H1 (cell line): ENCODE results near the gene MYBPC3. TPM values are rescaled to one million over a fixed set of nuclear protein-coding genes. Genes with fewer than 3 reads are reported as not detected.

Source experiments
- CTCF ChIA-PET: fragments of 300-600 bp; sonication (Branson Sonifier 250); formaldehyde crosslinking; loops from one replicate; lab custom pipeline; 2021; ENCODE audit not compliant: partially characterized antibody; lab: Charles Lee
- POLR2A ChIA-PET: fragments of 300-600 bp; sonication (Branson Sonifier 250); formaldehyde crosslinking; loops from one replicate; lab custom pipeline; 2021; ENCODE audit warnings: inconsistent platforms; ENCODE audit not compliant: partially characterized antibody; lab: Charles Lee
- DNase-seq, 2 experiments: peaks; one replicate each; pipeline versions ENCODE4 v3.0.0 to v3.0.0-alpha.2; 2010 to 2022; ENCODE audit warnings: low spot score in 2 of 2, low read depth in 1 of 2, mixed read lengths in 1 of 2
- FAIRE-seq: peaks from 2 replicates; lab custom pipeline; 2011; peaks lifted over from hg19 to GRCh38; lab: Jason Lieb, UNC
- H2AFZ ChIP-seq: 2 replicates; pipeline ENCODE4 v1.8.1; 2012; ENCODE audit warnings: low read length, inconsistent platforms
- H2AK5ac ChIP-seq: 2 replicates; pipeline ENCODE4 v1.6.1; 2013; ENCODE audit warnings: low read depth, low read length
- H2BK120ac ChIP-seq: replicated peaks from 2 replicates; pipeline ENCODE3; 2013; ENCODE audit warnings: low read depth, low read length, inconsistent platforms
- H2BK12ac ChIP-seq: 2 replicates; pipeline ENCODE4 v1.6.1; 2013; ENCODE audit warnings: low read depth, low read length
- H2BK15ac ChIP-seq: 2 replicates; pipeline ENCODE4 v1.6.1; 2013; ENCODE audit warnings: low read length
- H2BK20ac ChIP-seq: 2 replicates; pipeline ENCODE4 v1.6.1; 2013; ENCODE audit warnings: low read length
- H2BK5ac ChIP-seq: 2 replicates; pipeline ENCODE4 v1.6.1; 2013; ENCODE audit warnings: low read depth, low read length
- H3K14ac ChIP-seq: 2 replicates; pipeline ENCODE4 v1.6.1; 2013; ENCODE audit warnings: inconsistent platforms; ENCODE audit not compliant: insufficient read length
- H3K18ac ChIP-seq: 2 replicates; pipeline ENCODE4 v1.6.1; 2013; ENCODE audit warnings: low read length; ENCODE audit errors: extremely low read depth
- H3K23ac ChIP-seq: 2 replicates; pipeline ENCODE4 v1.6.1; 2013; ENCODE audit warnings: inconsistent platforms; ENCODE audit not compliant: insufficient read length
- H3K23me2 ChIP-seq: 2 replicates; pipeline ENCODE4 v1.6.1; 2013; ENCODE audit warnings: low read depth, low read length
- H3K27ac ChIP-seq: 2 replicates; pipeline ENCODE4 v1.6.1; 2011; ENCODE audit warnings: low read depth, low read length, inconsistent platforms
- H3K27me3 ChIP-seq, 4 experiments: replicated peaks in 1 of 4; 1 replicate in 1 of 4; 2 replicates in 3 of 4; pipeline versions ENCODE4 v1.6.1 to v1.8.1; 2011 to 2013; ENCODE audit warnings: low read length in 3 of 4, mild to moderate bottlenecking in 3 of 4, inconsistent platforms in 2 of 4, mixed read lengths in 2 of 4, moderate library complexity in 1 of 4; ENCODE audit not compliant: control insufficient read depth in 3 of 4, insufficient read depth in 3 of 4; ENCODE audit errors: extremely low read depth in 1 of 4
- H3K36me3 ChIP-seq, 4 experiments: 2 replicates each; pipeline versions ENCODE4 v1.6.1 to v1.8.1; 2011 to 2013; ENCODE audit warnings: mild to moderate bottlenecking in 4 of 4, low read length in 3 of 4, moderate library complexity in 2 of 4, control low read depth in 1 of 4, inconsistent platforms in 1 of 4; ENCODE audit not compliant: insufficient read depth in 4 of 4, control insufficient read depth in 2 of 4
- H3K4ac ChIP-seq: replicated peaks from 2 replicates; pipeline ENCODE3; 2013; ENCODE audit warnings: low read length, low read depth, mixed read lengths, inconsistent platforms; ENCODE audit not compliant: insufficient read length
- H3K4me1 ChIP-seq, 4 experiments: replicated peaks in 1 of 4; 1 replicate in 1 of 4; 2 replicates in 3 of 4; pipeline versions ENCODE4 v1.6.1 to v1.8.1; 2011 to 2013; ENCODE audit warnings: low read length in 3 of 4, inconsistent platforms in 2 of 4, mixed read lengths in 1 of 4; ENCODE audit not compliant: insufficient read depth in 4 of 4, control insufficient read depth in 3 of 4
- H3K4me2 ChIP-seq, 2 experiments: 2 replicates each; pipeline versions ENCODE4 v1.6.1 to v1.8.1; 2011 to 2013; ENCODE audit warnings: low read depth in 2 of 2, low read length in 2 of 2, control low read depth in 1 of 2, inconsistent platforms in 1 of 2, mild to moderate bottlenecking in 1 of 2; ENCODE audit not compliant: insufficient read depth in 1 of 2
- H3K4me3 ChIP-seq, 4 experiments: fragments of 200-600, 300-600 bp in 1 of 4; sonication (generic), shearing (Covaris generic), sonication (Bioruptor Twin) in 1 of 4; 2 replicates each; pipeline versions ENCODE4 v1.5.1 to v1.8.1; 2011 to 2016; ENCODE audit warnings: low read length in 4 of 4, low read depth in 3 of 4, control low read depth in 2 of 4, inconsistent platforms in 2 of 4, mild to moderate bottlenecking in 2 of 4, mixed read lengths in 1 of 4, moderate library complexity in 1 of 4; ENCODE audit not compliant: insufficient read depth in 2 of 4; ENCODE audit errors: extremely low read depth in 1 of 4
- H3K56ac ChIP-seq: replicated peaks from 2 replicates; pipeline ENCODE3; 2013; ENCODE audit warnings: low read depth, mild to moderate bottlenecking, mixed read lengths, low read length, inconsistent platforms; ENCODE audit not compliant: insufficient read length
- H3K79me1 ChIP-seq: 2 replicates; pipeline ENCODE4 v1.6.1; 2013; ENCODE audit warnings: low read depth, low read length, control low read depth
- H3K79me2 ChIP-seq, 2 experiments: 2 replicates each; pipeline versions ENCODE4 v1.6.1 to v1.8.1; 2012 to 2013; ENCODE audit warnings: low read length in 2 of 2, mild to moderate bottlenecking in 2 of 2, inconsistent platforms in 1 of 2; ENCODE audit not compliant: insufficient read depth in 2 of 2, control insufficient read depth in 1 of 2
- H3K9ac ChIP-seq, 4 experiments: replicated peaks in 1 of 4; 1 replicate in 1 of 4; 2 replicates in 3 of 4; pipeline versions ENCODE4 v1.6.1 to v1.8.1; 2011 to 2013; ENCODE audit warnings: low read depth in 3 of 4, low read length in 3 of 4, control low read depth in 2 of 4, mild to moderate bottlenecking in 2 of 4, moderate library complexity in 2 of 4, inconsistent platforms in 1 of 4; ENCODE audit errors: extremely low read depth in 1 of 4
- H3K9me3 ChIP-seq, 2 experiments: 2 replicates each; pipeline versions ENCODE4 v1.6.1 to v1.8.1; 2012 to 2013; ENCODE audit warnings: mild to moderate bottlenecking in 2 of 2, moderate library complexity in 2 of 2, control low read depth in 1 of 2, inconsistent platforms in 1 of 2, low read depth in 1 of 2, low read length in 1 of 2, mixed read lengths in 1 of 2; ENCODE audit not compliant: insufficient read depth in 2 of 2
- H4K20me1 ChIP-seq, 2 experiments: replicated peaks in 1 of 2; 2 replicates each; pipeline versions ENCODE3 to v1.8.1; 2011 to 2013; ENCODE audit warnings: inconsistent platforms in 2 of 2, low read length in 2 of 2, mild to moderate bottlenecking in 1 of 2; ENCODE audit not compliant: insufficient read depth in 2 of 2, control insufficient read depth in 1 of 2
- H4K5ac ChIP-seq: 2 replicates; pipeline ENCODE4 v1.6.1; 2013; ENCODE audit warnings: low read length, low read depth, mixed read lengths, inconsistent platforms; ENCODE audit not compliant: insufficient read length
- H4K8ac ChIP-seq: 2 replicates; pipeline ENCODE4 v1.8.0; 2013; ENCODE audit warnings: mild to moderate bottlenecking, moderate library complexity, low read length, inconsistent platforms; ENCODE audit not compliant: insufficient read depth; ENCODE audit errors: extremely low read depth
- H4K91ac ChIP-seq: replicated peaks from 2 replicates; pipeline ENCODE3; 2013; ENCODE audit warnings: low read length, mixed read lengths, inconsistent platforms; ENCODE audit not compliant: insufficient read length
- CHD1 ChIP-seq: IDR thresholded peaks from 2 replicates; pipeline ENCODE4 v1.6.1; 2012; ENCODE audit warnings: low read depth, low read length, improper control_type of control experiment
- CTCF ChIP-seq, 3 experiments: IDR thresholded peaks; 1 replicate in 2 of 3; 2 replicates in 1 of 3; pipeline versions ENCODE4 v1.5.1 to v1.6.1; 2011; ENCODE audit warnings: low read length in 3 of 3, mild to moderate bottlenecking in 3 of 3, inconsistent platforms in 2 of 3, low read depth in 1 of 3, moderate library complexity in 1 of 3; ENCODE audit not compliant: insufficient read depth in 1 of 3; ENCODE audit errors: control extremely low read depth in 1 of 3
- RAD21 ChIP-seq, 2 experiments: IDR thresholded peaks in 1 of 2; conservative IDR thresholded peaks in 1 of 2; 2 replicates each; pipeline ENCODE4 v1.6.1; 2011; ENCODE audit warnings: low read depth in 2 of 2, low read length in 2 of 2, improper control_type of control experiment in 1 of 2, inconsistent platforms in 1 of 2, mild to moderate bottlenecking in 1 of 2, moderate library complexity in 1 of 2
- RNF2 ChIP-seq: fragments of 200-900, 300-1000 bp; sonication (generic); IDR thresholded peaks from 2 replicates; pipeline ENCODE4 v1.7.1; 2016; ENCODE audit warnings: borderline replicate concordance, low read depth, mild to moderate bottlenecking, antibody characterized with exemption, low read length; ENCODE audit not compliant: poor library complexity, severe bottlenecking; ENCODE audit errors: missing control alignments
- WGBS, 2 experiments: shearing (Covaris generic) in 1 of 2; methylation state at CpG; one replicate each; pipeline versions ENCODE4 v1.1.6 to v1.1.7; 2013 to 2015; ENCODE audit warnings: low lambda C conversion rate in 2 of 2, mixed read lengths in 2 of 2, inconsistent platforms in 1 of 2, low coverage in 1 of 2, missing lambda C conversion rate in 1 of 2; ENCODE audit not compliant: insufficient replicate concordance in 2 of 2, insufficient coverage in 1 of 2, insufficient read length in 1 of 2; ENCODE audit errors: extremely low coverage in 1 of 2, missing lambda C conversion rate in 1 of 2; 5-methylcytosine and 5-hydroxymethylcytosine counted together
- polyA plus RNA-seq, 7 experiments: library from polyadenylated mRNA; depleted of rRNA in 3 of 7; stranded (reverse) in 5 of 7; unstranded in 2 of 7; fragments of >200 nt in 5 of 7; fragments of 200-250 nt in 2 of 7; gene quantifications; 1 replicate in 5 of 7; 2 replicates in 1 of 7; 4 replicates in 1 of 7; pipeline versions ENCODE4 v1.2.1 to v1.2.3, GENCODE V29; 2011 to 2013; ENCODE audit warnings: missing spikeins in 2 of 7, mixed read lengths in 2 of 7
- total RNA-seq: library from RNA; stranded (reverse); fragmentation: NEBNext Ultra II Directional; extraction: Animal tissue kit (Norgen Biotek cat#: 25700); gene quantifications from 2 replicates; pipeline ENCODE4 v1.2.1, GENCODE V29; 2021

The MYBPC3 gene
- total and polyA plus RNA-seq, 2 of the 8 experiments (the other 6 are each of a cell fraction or from before 2014, with no cell fraction given): 0.05 TPM; not detected in 1

GRCh38 chr11:47348859-47349258 lies 3.6 kb downstream of the MYBPC3 start:
- Histone ChIP-seq H3K4ac (no peak overlapping the region), H3K23me2 (no peaks in the 10 kb centered on the region), H3K14ac (no peak overlapping the region), H4K5ac (no peak overlapping the region), H2BK12ac (no peak overlapping the region), H4K8ac (no peak overlapping the region), H3K9me3 (no peaks in the 10 kb centered on the region), H3K79me2 (no peaks in the 10 kb centered on the region), H3K23ac (no peak overlapping the region), H2BK20ac (no peak overlapping the region), H4K91ac (no peak overlapping the region), H4K20me1 (no peaks in the 10 kb centered on the region), H3K4me2 (no peak overlapping the region), H2BK120ac (no peak overlapping the region), H2BK15ac (no peak overlapping the region), H2AFZ (no peak overlapping the region), H3K56ac (no peak overlapping the region), H3K4me3 (no peak overlapping the region), H2BK5ac (no peak overlapping the region), H3K36me3 (no peaks in the 10 kb centered on the region), H3K27me3 (no peaks in the 10 kb centered on the region), H3K79me1 (no peaks in the 10 kb centered on the region), H2AK5ac (no peak overlapping the region), H3K18ac (no peak overlapping the region), H3K4me1 (peaks cover 0 to 12% (median 5%) of the 10 kb centered on the region in 4 experiments; a peak in 6 of 7 replicates), H3K27ac (no peak overlapping the region), H3K9ac (no peak overlapping the region)
- DNase-seq: no peak
- FAIRE-seq: peak; percentile 19
- CTCF ChIA-PET: interaction anchor here (0.7 to 5.9 kb wide), 24 partner anchors 10 to 536 kb away, joined by 3 to 35 read pairs (median 4); partner anchors contain the start of genes ARFGAP2 and NR1H3
- 87% methylated on average over 7 of the region's 8 CpGs; no CpG with 5 or more reads in 1 of the 2 experiments for WGBS, 2 experiments
- POLR2A ChIA-PET: interaction anchor here (1.6 kb wide), 1 partner anchor 100 kb away, joined by 3 read pairs; the partner anchor contains the start of gene ACP2
- TF ChIP-seq RNF2 (no peak), CHD1 (no peak), RAD21 (IDR thresholded peaks at IDR 0.05 in 1 of 2, conservative IDR thresholded peaks at IDR 0.05 in 1 of 2; ENCODE audit: low read depth in 2 of 2, low read length in 2 of 2) (peak; percentile 40 to 54; a peak in 3 of 4 replicates), CTCF (IDR thresholded peaks at IDR 0.05; ENCODE audit: control extremely low read depth in 1 of 3, insufficient read depth in 1 of 3, low read depth in 1 of 3, low read length in 3 of 3) (peak in 2 of 3 experiments; percentile 26 to 37; a peak in 3 of 4 replicates)
